ENCODE data around the gene STX16.
A peak's percentile ranks its signal among the peaks of the same experiment; 100 is the strongest.

STX16 gene

GRCh38 chr20:58688414-58688813 is 37.3 kb downstream of the STX16 start:
- Histone ChIP-seq H3K27ac (ENCODE audit: low read depth, low read length) (no peak overlapping the region), H3K36me3 (ENCODE audit: control insufficient read depth in 5 of 5, insufficient read depth in 5 of 5, low read length in 5 of 5) (peaks cover 0 to 6% (median 2%) of the 10 kb centered on the region in 5 donors), H3K4me3 (ENCODE audit: low read depth in 1 of 5, low read length in 5 of 5) (no peak overlapping the region), H3K9me3 (ENCODE audit: control insufficient read depth in 5 of 5, low read length in 5 of 5) (no peaks in the 10 kb centered on the region), H3K27me3 (ENCODE audit: control insufficient read depth in 5 of 5, insufficient read depth in 4 of 5, low read length in 5 of 5) (no peaks in the 10 kb centered on the region), H3K4me1 (ENCODE audit: control insufficient read depth in 5 of 5, insufficient read depth in 5 of 5, low read length in 5 of 5) (peaks cover 0 to 27% (median 17%) of the 10 kb centered on the region in 5 donors), H3K9ac (ENCODE audit: low read length in 5 of 5) (no peak overlapping the region)

DNA sequence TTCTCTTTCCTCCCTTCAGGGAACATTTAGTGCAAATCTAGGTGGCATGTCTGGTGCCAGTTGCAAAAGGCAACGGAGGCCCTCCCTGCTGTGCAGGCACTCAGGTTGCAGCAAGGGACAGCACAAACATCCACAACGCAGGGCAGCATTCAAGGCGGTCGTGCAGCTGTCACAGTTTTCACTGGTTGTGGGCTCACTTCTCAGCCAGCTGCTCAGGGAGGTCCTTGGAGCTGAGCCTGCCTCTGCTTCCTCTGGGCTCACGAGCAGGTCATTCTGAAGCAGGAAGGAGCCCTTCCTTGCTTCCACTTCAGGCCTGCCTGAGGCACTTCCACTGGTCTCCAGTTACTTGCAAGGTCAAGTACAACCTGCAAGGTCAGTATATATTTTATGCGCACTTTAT is 37.8 kb downstream of the STX16 start:
- Histone ChIP-seq H3K27me3 (ENCODE audit: control insufficient read depth in 5 of 5, insufficient read depth in 4 of 5, low read length in 5 of 5) (no peaks in the 10 kb centered on the region), H3K9ac (ENCODE audit: low read length in 5 of 5) (no peak overlapping the region), H3K4me3 (ENCODE audit: low read depth in 1 of 5, low read length in 5 of 5) (no peak overlapping the region), H3K9me3 (ENCODE audit: control insufficient read depth in 5 of 5, low read length in 5 of 5) (no peaks in the 10 kb centered on the region), H3K27ac (ENCODE audit: low read depth, low read length) (no peak overlapping the region), H3K36me3 (ENCODE audit: control insufficient read depth in 5 of 5, insufficient read depth in 5 of 5, low read length in 5 of 5) (peaks cover 0 to 6% (median 2%) of the 10 kb centered on the region in 5 donors), H3K4me1 (ENCODE audit: control insufficient read depth in 5 of 5, insufficient read depth in 5 of 5, low read length in 5 of 5) (peaks cover 0 to 31% (median 21%) of the 10 kb centered on the region in 5 donors)

- Histone ChIP-seq H3K9me3 (ENCODE audit: control insufficient read depth in 5 of 5, low read length in 5 of 5) (no peaks in the 10 kb centered on the region), H3K9ac (ENCODE audit: low read length in 5 of 5) (peak overlapping the region in 4 of 5 donors; percentile 22 to 74 (median 57)), H3K27me3 (ENCODE audit: control insufficient read depth in 5 of 5, insufficient read depth in 4 of 5, low read length in 5 of 5) (no peaks in the 10 kb centered on the region), H3K27ac (ENCODE audit: low read depth, low read length) (peak overlapping the region; percentile 34), H3K36me3 (ENCODE audit: control insufficient read depth in 5 of 5, insufficient read depth in 5 of 5, low read length in 5 of 5) (peaks cover 0 to 14% (median 9%) of the 10 kb centered on the region in 5 donors), H3K4me1 (ENCODE audit: control insufficient read depth in 5 of 5, insufficient read depth in 5 of 5, low read length in 5 of 5) (peaks cover 2 to 41% (median 32%) of the 10 kb centered on the region in 5 donors), H3K4me3 (ENCODE audit: low read depth in 1 of 5, low read length in 5 of 5) (no peak overlapping the region)
Measured at GRCh38 chr20:58690396-58691135, 39.5 kb downstream of the STX16 start.

DNA sequence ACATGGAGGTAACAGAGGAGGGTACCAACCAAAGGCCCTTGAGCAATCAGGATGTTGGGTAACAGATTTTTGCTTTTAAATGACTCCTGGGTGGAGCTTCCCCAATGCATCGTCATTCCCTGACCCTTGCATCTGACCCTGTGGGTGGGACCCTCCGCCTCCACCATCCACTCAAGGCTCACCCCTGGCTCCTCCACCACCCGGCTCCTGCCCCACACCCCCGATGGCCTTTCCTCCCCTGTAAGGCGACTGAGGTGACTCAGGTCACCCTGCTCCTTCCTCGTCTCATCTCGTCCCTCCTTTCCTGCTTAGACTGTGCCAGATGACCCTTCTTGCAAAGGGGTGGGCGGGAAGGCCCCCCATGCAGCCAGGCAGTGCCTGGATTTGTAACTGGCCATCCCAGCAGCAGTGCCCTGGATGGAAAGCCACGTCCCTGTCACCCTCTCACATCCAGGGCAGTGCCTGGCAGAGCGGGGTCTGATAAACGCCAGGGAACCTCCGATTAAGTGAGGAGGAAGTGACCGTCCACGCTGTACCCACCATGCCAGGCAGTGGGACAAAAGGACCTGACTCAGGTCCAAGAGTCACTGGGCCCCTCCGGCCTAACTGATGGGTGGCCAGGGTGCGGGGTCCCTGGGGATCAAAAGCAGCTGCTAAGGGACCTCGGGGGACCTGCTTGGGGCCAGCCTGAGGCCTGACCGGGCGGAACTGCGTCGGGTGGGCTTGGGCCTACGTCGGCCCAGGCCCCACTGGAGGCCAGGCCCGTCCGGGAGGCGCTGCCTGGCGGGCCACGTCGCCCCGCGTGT is 40.9 kb downstream of the STX16 start:
- Histone ChIP-seq H3K4me3 (ENCODE audit: low read depth in 1 of 5, low read length in 5 of 5) (peak overlapping the region in 4 of 5 donors; percentile 4 to 32 (median 22)), H3K9ac (ENCODE audit: low read length in 5 of 5) (peak overlapping the region; percentile 79 to 88 (median 85)), H3K27me3 (ENCODE audit: control insufficient read depth in 5 of 5, insufficient read depth in 4 of 5, low read length in 5 of 5) (no peaks in the 10 kb centered on the region), H3K4me1 (ENCODE audit: control insufficient read depth in 5 of 5, insufficient read depth in 5 of 5, low read length in 5 of 5) (peaks cover 2 to 41% (median 32%) of the 10 kb centered on the region in 5 donors), H3K36me3 (ENCODE audit: control insufficient read depth in 5 of 5, insufficient read depth in 5 of 5, low read length in 5 of 5) (peaks cover 0 to 24% (median 22%) of the 10 kb centered on the region in 5 donors), H3K27ac (ENCODE audit: low read depth, low read length) (peak overlapping the region; percentile 87), H3K9me3 (ENCODE audit: control insufficient read depth in 5 of 5, low read length in 5 of 5) (no peaks in the 10 kb centered on the region)

DNA sequence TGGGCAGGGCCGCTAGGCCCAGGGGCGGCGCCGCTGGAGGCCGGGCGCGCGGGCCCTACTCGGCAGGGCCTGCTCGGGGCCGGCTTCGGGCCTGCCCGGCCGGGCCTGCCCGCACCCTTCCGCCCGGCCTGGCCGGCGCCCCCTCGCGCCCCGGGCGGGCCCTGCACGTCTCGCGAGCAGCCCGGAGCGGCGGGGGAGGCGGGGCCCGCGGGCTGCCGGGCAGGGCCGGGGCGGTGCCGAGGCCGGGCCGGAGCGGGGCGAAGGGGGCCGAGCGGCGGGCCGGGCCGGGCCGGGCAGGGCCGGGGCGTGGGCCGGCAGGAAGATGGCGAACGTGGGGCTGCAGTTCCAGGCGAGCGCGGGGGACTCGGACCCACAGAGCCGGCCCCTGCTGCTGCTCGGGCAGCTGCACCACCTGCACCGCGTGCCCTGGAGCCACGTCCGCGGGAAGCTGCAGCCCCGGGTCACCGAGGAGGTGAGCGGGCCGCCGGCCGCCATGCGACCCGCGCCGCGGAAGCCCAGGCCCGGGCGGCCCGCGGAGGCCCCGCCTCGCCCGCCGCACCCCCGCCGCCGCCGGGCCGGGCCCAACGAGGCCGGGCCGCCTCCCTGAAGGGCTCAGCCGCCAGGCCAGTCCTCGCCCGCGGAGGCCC is 41.6 kb downstream of the STX16 start, which contains the start of gene NPEPL1:
Gene NPEPL1, plus strand, starts transcription at position 222 of the 647 bp plus-strand sequence. Its CDS starts 101 bp downstream, at position 323.
- H3K9ac ChIP-seq (ENCODE audit: low read length in 5 of 5) = peak within 1 kb of the TSS; percentile 81 to 93 (median 86)
- peaks cover 2 to 41% (median 32%) of the 10 kb centered on the region in 5 donors for H3K4me1 ChIP-seq (ENCODE audit: control insufficient read depth in 5 of 5, insufficient read depth in 5 of 5, low read length in 5 of 5)
- H3K9me3 ChIP-seq (ENCODE audit: control insufficient read depth in 5 of 5, low read length in 5 of 5) = no peaks in the 10 kb centered on the region
- H3K36me3 ChIP-seq (ENCODE audit: control insufficient read depth in 5 of 5, insufficient read depth in 5 of 5, low read length in 5 of 5) = peaks cover 0 to 31% (median 29%) of the 10 kb centered on the region in 5 donors
- H3K27me3 ChIP-seq (ENCODE audit: control insufficient read depth in 5 of 5, insufficient read depth in 4 of 5, low read length in 5 of 5) = no peaks in the 10 kb centered on the region
- peak within 1 kb of the TSS; percentile 59 to 69 (median 62) for H3K4me3 ChIP-seq (ENCODE audit: low read depth in 1 of 5, low read length in 5 of 5)
- peak within 1 kb of the TSS; percentile 87 for H3K27ac ChIP-seq (ENCODE audit: low read depth, low read length)

DNA sequence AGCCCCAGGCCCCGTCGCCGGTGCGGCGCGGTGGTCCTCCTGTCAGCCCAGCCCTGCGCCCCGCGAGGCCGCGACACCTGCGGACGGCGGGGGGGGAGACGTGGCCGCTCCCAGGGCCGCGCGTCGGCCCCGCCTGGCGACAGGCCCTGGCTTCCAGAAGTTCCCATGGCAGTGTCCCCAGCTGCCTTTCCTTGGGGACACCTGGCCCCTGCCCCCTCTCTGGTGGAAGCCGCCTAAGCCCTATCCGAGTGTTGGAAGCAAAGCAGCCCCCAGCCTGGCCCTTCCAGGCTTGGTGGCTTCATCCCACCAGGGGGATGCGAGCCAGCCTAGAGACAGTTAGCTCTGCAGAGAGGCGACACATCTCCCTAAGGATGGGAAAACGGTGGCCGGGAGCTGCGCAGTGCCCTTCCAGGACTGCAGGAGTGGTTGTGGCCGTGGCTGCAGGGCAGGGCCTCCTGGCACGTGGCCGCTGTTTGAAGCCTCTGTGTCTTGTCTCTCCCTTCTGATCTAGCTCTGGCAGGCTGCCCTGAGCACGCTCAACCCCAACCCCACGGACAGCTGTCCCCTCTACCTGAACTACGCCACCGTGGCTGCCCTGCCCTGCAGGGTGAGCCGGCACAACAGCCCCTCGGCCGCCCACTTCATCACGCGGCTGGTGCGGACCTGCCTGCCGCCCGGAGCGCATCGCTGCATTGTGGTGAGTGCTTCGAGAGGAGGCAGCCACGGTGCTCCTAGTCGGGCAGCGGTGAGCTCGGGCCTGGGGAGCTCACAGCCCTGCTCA is 42.3 kb downstream of the STX16 start:
- H3K4me1 ChIP-seq (ENCODE audit: control insufficient read depth in 5 of 5, insufficient read depth in 5 of 5, low read length in 5 of 5) = peaks cover 2 to 42% (median 32%) of the 10 kb centered on the region in 5 donors
- H3K9me3 ChIP-seq (ENCODE audit: control insufficient read depth in 5 of 5, low read length in 5 of 5) = no peaks in the 10 kb centered on the region
- H3K9ac ChIP-seq (ENCODE audit: low read length in 5 of 5) = peak overlapping the region in 4 of 5 donors; percentile 81 to 93 (median 84)
- peaks cover 0 to 38% (median 32%) of the 10 kb centered on the region in 5 donors for H3K36me3 ChIP-seq (ENCODE audit: control insufficient read depth in 5 of 5, insufficient read depth in 5 of 5, low read length in 5 of 5)
- peak overlapping the region; percentile 46 for H3K27ac ChIP-seq (ENCODE audit: low read depth, low read length)
- H3K27me3 ChIP-seq (ENCODE audit: control insufficient read depth in 5 of 5, insufficient read depth in 4 of 5, low read length in 5 of 5) = no peaks in the 10 kb centered on the region
- peak overlapping the region; percentile 59 to 69 (median 62) for H3K4me3 ChIP-seq (ENCODE audit: low read depth in 1 of 5, low read length in 5 of 5)

DNA sequence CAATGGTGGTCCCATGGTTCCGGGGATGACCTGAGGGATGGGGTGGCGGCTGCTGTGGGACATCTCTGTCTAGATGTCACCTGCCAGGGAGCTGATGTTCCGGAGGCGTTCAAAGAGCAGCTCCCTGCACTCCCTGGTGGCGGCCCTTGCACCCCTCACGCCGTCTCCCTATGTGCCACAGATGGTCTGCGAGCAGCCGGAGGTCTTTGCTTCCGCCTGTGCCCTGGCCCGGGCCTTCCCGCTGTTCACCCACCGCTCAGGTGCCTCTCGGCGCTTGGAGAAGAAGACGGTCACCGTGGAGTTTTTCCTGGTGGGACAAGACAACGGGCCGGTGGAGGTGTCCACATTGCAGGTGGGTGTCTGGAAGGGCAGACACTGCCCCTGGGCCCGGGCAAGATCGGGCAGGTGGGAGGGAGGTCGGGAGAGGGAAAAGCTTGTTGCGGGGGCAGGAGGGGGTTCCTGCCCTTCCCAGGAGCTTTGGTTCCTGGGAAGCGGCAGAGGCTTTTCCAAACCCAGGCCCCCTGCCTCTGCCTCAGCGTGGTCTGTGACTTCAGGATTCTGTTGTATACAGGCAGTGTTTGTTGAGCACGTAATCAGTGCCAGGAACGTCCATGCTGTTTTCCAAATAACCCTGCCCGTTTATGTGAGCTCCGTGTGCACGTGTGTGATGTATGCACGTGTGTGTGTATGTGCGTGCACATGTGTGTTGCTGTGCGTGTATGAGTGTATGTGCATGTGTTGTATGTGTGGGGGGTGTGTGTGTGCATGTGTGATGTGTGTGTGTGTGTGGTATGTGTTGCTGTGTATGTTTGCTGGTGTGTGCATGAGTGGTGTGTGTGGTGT is 43.4 kb downstream of the STX16 start:
- Histone ChIP-seq H3K4me1 (ENCODE audit: control insufficient read depth in 5 of 5, insufficient read depth in 5 of 5, low read length in 5 of 5) (peaks cover 2 to 40% (median 34%) of the 10 kb centered on the region in 5 donors), H3K9ac (ENCODE audit: low read length in 5 of 5) (peak overlapping the region in 1 of 5 donors; percentile 93), H3K4me3 (ENCODE audit: low read depth in 1 of 5, low read length in 5 of 5) (no peak overlapping the region)

GRCh38 chr20:58695084-58695722 is 44.1 kb downstream of the STX16 start:
- no peak overlapping the region for H3K9ac ChIP-seq (ENCODE audit: low read length in 5 of 5)
- peaks cover 0 to 56% (median 50%) of the 10 kb centered on the region in 5 donors for H3K36me3 ChIP-seq (ENCODE audit: control insufficient read depth in 5 of 5, insufficient read depth in 5 of 5, low read length in 5 of 5)
- peaks cover 2 to 41% (median 35%) of the 10 kb centered on the region in 5 donors for H3K4me1 ChIP-seq (ENCODE audit: control insufficient read depth in 5 of 5, insufficient read depth in 5 of 5, low read length in 5 of 5)

More for the DNA sequence above, 43.4 kb downstream of the STX16 start:
- H3K36me3 ChIP-seq (ENCODE audit: control insufficient read depth in 5 of 5, insufficient read depth in 5 of 5, low read length in 5 of 5) = peaks cover 0 to 48% (median 42%) of the 10 kb centered on the region in 5 donors
- no peaks in the 10 kb centered on the region for H3K9me3 ChIP-seq (ENCODE audit: control insufficient read depth in 5 of 5, low read length in 5 of 5)
- no peak overlapping the region for H3K27ac ChIP-seq (ENCODE audit: low read depth, low read length)
- no peaks in the 10 kb centered on the region for H3K27me3 ChIP-seq (ENCODE audit: control insufficient read depth in 5 of 5, insufficient read depth in 4 of 5, low read length in 5 of 5)

More at GRCh38 chr20:58695084-58695722, 44.1 kb downstream of the STX16 start:
- H3K9me3 ChIP-seq (ENCODE audit: control insufficient read depth in 5 of 5, low read length in 5 of 5) = no peaks in the 10 kb centered on the region
- H3K27ac ChIP-seq (ENCODE audit: low read depth, low read length) = no peak overlapping the region
- no peaks in the 10 kb centered on the region for H3K27me3 ChIP-seq (ENCODE audit: control insufficient read depth in 5 of 5, insufficient read depth in 4 of 5, low read length in 5 of 5)
- no peak overlapping the region for H3K4me3 ChIP-seq (ENCODE audit: low read depth in 1 of 5, low read length in 5 of 5)

All from subcutaneous abdominal adipose tissue (tissue), 5 donors.